Measurements from ENCODE around the gene NAALAD2.

- TF ChIP-seq RAD21 (IDR thresholded peaks at IDR 0.05) (no peak), CTCF (IDR thresholded peaks at IDR 0.05; ENCODE audit: low read depth, low read length, missing input control) (no peak), TAF1 (conservative IDR thresholded peaks at IDR 0.05) (no peak), REST (IDR thresholded peaks at IDR 0.05) (no peak), JUND (IDR thresholded peaks at IDR 0.05) (no peak), YY1 (IDR thresholded peaks at IDR 0.05) (no peak), EGR1 (IDR thresholded peaks at IDR 0.05; ENCODE audit: low read depth in 2 of 2) (no peak), ZBTB33 (IDR thresholded peaks at IDR 0.05) (no peak), MAX (IDR thresholded peaks at IDR 0.05) (no peak)
Observed at GRCh38 chr11:90216611-90217010, 82.1 kb downstream of the NAALAD2 start.

Data from liver (tissue), 3 donors.